HK-2 (cell line): Measurements from ENCODE around the gene TTC1.
"Not testable (repeated sequence)": the region's sequence is repeated elsewhere in the genome, so short reads cannot be mapped to it uniquely, and the experiment has no call there.

Experiments used
- DNase-seq: peaks from one replicate; pipeline ENCODE4 v3.0.0-alpha.2; 2018; ENCODE audit not compliant: unreplicated experiment

TTC1 gene

DNA sequence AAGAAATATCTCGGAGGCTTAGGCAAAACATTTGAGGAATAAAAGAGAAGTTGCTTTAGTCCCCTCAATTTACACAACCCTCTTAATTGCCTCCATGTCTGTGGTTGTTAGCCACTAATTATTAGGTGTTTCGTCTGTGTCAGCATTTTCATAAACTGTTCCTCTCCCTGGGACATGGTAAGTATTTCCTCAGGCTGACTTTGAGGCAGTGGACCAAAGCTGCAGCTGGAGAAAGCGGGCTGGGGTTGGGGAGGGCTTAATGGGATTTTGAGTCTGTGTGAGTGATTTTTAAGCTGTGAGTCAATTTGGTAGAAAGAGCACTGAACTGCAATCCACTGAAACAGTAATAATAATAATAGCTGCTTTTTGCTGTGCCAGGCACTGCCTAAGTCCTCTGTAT, 13.0 kb upstream of the TTC1 start:
- DNase-seq: no peak

DNA sequence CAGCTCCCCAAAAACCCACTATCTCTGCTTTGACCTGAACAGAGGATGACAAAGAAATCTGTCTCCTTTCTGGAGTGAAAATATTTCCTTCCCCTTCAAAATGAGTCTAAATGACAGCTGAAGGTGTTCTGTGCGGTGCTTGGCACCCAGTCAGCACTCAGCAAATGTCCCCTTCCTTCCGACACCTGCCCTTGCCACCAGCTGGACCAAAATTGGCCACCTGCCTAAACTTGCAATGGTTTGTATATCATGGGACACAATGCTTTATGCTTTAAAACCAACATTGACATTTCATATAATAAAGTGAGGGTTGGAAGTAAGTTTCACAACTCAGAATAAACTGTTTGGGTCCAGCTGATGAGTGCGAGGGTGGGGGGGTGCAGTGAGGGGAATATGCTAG, 7.5 kb upstream of the TTC1 start:
- DNase-seq: no peak

DNA sequence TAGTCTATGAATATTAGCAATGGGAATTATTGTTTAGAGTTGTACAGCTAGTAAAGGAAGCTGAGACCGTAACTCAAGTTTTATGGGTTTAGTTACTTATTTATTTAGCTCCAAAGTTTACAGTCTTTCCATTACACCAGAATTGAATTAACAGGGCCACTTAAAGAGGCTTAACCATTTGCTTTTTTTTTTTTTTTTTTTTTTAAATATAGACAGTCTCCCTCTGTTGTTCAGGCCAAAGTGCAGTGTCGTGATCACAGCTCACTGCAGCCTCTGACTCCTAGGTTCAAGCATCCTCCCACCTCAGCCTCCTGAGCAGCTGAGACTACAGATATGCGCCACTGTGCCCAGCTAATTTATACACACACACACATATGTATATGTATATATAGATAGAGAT, 1.4 kb upstream of the TTC1 start:
- no peak for DNase-seq

DNA sequence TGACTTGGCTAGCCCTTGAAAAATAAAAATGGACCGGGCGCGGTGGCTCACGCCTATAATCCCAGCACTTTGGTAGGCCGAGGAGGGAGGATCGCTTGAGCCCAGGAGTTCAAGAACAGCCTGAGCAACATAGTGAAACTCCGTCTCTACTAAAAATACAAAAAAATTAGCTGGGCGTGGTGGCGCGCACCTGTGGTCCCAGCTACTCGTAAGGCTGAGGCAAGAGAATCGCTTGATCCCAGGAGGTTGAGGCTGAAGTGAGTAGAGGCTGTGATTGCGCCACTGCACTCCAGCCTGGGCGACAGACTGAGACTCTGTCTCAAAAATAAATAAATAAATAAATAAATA, 436 bp upstream of the TTC1 start:
- DNase-seq: not testable (repeated sequence)

DNA sequence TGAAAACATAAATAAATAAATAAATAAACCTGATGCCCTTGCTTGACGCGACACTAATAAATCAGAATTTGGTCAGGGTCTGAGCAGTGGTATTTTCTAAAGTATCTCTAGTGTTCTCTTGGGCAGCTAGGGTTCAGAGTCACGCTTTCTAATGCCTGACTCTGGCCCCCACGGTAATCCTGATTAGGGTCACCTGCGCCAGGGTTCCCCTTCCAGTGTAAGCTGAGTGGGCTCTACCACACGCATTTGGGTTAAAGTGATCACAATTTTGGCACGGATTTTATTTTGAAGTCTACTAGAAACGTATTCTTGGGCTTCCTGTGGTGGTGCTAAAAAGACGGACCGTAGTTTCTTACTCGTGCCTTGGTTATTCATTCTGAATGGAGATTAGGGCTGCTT, 651 bp downstream of the TTC1 start:
- no peak for DNase-seq

DNA sequence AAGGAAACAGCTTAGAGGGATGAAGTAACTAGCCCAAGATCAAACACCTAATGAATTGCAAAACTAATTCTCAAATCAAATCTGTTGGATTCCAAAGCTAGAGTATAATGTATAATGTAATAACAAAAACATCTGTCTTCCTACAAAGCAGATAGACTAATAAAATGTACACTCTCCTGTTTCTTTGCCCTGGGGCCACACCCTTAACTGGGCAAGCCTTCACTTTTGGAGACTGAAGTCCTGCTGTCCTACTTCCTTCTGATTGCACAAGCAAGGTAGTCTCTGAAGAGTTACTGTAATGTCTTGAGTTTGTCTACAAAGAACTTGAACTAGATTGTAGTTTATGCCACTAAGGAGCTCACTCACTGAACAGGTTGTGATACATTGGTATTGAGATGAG, 2.5 kb downstream of the TTC1 start:
- DNase-seq: no peak

DNA sequence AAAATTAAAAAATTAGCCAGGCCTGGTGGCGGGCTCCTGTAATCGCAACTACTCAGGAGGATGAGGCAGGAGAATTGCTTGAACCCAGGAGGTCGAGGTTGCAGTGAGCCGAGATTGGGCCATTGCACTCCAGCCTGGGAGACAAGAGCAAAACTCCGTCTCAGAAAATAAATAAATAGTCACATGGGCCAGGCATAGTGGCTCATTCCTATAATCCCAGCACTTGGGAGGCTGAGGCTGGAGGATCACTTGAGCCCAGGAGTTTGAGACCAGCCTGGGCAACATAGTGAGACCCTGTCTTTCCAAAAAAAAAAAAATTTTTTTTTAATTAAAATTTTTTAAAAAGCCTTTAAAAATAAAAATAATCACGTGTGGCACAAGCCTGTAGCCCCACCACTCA, 5.3 kb downstream of the TTC1 start:
- DNase-seq: not testable (repeated sequence)

DNA sequence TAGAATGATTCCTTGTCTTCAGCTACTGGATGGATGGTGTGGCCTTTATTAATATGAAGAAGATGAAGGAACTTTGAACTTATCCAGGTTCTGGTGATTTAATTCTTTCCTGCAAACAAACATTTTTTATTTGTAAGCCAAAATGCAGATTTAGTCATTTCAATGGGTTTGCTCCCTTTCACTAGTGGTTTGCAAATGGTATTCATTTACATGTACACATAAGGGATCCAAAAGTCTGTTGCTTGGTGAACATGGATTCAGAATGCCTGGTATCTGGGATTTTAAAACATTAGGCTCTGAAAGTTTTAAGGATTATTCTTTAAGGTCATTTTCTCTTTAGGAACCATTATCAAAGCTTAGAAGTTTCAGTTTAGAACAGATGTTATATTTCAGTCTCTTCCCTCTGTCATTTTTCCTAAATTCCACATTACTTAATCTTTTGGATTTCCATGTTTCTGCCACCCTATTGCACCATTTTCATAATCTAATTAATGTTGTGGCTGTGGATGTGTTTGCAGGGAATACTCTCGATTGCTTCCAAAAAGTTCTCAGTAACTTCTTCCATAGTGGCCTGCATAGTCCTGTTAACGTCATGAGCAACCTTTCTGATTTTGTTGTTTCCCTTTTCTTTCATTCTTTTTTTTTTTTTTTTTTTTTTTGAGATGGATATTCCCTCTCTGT, 10.1 kb downstream of the TTC1 start:
- DNase-seq: no peak

DNA sequence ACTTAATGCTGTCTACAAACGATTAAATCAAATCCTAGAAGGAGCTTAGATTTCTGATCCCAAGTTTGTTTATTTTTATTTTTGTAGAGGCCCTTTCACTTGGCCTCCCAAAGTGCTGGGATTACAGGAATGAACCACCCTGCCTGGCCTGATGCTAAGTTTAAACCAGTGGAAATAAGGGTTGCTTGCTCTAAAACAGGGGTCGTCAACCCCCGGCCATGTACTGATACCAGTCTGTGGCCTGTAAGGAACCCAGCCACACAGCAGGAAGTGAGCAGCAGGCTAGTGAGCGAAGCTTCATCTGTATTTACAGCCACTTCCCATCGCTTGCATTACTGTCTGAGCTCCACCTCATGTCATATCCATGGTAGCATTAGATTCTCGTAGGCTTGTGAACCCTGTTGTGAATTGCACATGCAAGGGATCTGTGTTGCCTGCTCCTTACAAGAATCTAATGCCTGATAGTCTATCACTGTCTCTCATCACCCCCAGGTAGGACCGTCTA, 11.4 kb downstream of the TTC1 start:
- DNase-seq: no peak

DNA sequence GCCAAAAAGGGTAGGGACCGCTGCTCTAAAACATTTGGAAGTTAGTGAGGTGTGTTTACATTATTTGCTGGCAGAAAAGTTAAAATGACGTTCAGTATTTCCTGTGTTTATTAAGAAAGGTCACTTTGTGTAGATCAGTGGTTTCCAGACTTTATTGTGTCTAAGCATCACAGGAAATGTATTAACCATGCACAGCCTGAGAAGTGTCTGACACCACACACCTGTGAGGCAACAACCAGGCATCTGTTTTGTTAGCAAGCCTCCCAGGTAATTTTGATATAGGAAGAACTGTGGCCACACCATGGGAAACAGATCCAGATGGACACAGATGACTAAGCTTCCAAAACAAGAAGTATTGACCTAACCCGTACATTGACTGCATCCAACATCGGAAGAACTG, 12.0 kb downstream of the TTC1 start:
- no peak for DNase-seq

DNA sequence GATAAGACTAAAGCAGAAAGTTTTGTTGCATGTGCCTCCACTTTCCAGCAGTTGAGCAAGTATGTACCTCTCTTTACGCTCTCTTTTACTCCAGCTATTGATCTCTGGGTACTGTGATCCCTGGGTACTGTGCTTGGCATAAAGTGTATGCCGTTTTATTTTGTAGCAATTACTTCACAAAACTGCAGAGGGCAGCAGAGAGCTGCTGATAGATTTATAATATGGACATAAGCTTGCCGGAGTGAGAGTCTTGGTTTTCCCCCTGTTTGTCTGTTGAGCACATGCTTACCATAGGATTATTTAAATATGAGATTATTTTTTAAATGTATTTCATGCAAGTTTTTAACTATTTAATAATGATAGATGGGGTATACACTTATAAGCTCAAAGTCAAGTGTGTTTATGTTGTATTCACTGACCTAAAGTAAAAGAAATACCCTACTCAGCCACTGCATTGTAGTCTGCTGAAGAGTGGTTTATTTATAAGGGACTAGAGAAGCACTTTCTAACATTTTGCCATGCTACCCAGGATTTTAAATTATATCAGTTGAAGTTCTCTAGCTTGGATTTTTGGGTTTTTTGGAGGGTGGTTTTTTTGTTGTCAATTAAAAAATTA, 13.0 kb downstream of the TTC1 start:
- DNase-seq: peak; percentile 28

DNA sequence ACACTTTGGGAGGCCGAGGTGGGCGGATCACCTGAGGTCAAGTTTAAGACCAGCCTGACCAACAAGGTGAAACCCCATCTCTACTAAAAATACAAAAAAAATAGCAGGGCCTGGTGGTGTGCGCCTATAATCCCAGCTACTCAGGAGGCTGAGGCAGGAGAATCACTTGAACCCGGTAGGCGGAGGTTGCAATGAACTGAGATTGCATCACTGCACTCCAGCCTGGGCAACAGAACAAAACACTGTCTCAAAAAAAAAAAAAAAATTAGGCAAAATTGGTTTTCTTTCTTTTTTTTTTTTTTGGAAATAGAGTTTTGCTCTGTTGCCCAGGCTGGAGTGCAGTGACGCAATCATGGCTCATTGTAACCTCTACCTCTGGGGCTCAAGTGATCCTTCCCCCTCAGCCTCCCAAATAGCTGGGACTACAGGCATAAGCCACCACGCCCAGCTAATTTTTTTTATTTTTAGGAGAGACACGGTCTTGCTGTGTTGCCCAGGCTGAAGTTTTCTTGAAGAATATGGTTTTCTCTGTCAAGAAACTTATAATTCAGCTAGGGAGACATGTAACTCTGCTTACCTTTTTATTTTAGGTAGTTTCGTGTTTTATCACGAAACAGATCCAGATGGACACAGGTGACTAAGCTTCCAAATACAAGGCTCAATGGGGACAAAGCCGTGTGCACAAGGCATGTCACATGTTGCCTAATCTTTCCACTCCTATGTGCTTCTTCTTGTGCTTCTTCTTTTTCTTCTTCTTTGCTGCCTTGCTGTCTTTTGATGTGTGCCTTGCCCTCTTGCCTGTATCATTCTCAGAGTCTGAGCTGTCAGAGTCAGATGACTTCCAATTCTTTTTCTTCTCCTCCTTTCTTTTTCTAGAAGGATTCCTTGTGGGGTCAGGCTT, 14.3 kb downstream of the TTC1 start:
- no peak for DNase-seq

DNA sequence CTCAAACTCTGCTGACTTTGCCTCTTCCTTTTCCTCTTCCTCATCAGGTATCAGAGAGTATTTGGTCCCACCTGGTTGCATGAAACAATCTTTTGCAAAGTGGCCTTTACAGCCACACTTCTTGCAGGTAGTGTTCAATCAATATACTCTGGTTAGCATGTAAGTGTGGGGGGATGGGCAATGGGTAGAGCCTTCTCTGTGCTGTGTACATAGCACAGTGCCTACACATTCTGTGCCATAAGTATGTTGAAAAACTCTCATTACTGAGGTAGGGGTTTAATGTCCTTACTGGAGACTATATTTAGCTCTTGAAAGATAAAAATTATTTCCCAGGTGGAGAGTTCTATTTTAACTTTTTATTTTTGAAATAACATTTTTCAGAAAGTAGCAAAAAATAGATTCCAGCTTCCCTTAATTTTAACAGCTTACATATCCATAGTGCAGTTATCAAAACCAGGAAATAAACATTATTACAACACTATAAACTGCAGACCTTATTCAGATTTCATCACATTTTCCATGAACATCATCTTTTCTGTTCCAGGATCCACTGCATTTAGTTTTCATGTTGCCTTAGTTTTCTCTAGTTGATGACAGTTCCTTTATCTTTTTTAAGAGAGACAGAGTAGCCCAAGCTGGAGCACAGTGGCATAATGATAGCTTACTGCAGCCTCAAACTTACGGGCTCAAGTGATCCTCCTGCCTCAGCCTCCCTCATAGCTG, 15.1 kb downstream of the TTC1 start:
- DNase-seq: no peak

DNA sequence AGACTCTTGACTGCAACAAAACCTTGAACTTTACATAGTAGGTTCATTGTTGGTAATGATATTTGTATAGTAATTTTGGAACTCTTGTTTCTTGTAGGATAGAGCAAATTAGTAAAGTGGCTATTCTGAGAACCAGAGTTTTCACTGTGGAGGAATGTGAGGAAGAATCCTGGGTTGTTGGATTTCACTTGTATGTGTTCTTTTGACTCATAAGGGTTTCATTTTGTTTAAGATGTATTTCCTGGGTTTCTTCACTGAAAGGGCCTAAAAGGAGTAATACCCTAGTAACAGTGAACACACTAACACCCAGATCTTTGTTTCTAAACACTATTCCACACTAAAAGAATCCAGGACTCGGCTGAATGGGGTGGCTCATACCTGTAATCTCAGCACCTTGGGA, 20.1 kb downstream of the TTC1 start:
- DNase-seq: no peak

DNA sequence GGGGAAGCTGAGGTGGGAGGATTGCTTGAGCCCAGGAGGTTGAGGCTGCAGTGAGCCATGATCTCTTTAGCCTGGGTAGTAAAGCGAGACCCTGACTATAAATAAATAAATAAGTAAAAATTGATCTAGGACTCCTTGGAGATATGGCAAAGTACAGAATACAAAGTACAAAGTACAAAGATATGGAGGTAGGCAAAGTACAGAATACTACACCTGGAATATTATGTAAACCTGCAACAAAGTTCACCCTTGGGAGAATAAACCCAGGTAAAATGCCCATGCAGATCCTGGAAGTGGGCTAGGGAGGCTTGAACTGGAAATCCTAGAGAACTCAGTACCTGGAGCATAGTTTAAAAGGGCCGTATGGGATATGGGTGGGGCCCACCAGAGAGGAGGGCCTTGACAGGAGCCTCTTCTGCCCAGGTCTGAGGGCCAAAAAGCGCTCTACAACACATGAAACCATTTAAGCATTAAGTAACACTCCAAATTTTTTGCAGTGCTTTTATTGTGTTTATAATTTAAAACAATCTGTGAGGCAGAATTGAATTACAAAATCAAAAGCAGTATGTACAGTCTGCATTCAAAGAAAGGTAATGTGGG, 20.7 kb downstream of the TTC1 start:
- DNase-seq: no peak

DNA sequence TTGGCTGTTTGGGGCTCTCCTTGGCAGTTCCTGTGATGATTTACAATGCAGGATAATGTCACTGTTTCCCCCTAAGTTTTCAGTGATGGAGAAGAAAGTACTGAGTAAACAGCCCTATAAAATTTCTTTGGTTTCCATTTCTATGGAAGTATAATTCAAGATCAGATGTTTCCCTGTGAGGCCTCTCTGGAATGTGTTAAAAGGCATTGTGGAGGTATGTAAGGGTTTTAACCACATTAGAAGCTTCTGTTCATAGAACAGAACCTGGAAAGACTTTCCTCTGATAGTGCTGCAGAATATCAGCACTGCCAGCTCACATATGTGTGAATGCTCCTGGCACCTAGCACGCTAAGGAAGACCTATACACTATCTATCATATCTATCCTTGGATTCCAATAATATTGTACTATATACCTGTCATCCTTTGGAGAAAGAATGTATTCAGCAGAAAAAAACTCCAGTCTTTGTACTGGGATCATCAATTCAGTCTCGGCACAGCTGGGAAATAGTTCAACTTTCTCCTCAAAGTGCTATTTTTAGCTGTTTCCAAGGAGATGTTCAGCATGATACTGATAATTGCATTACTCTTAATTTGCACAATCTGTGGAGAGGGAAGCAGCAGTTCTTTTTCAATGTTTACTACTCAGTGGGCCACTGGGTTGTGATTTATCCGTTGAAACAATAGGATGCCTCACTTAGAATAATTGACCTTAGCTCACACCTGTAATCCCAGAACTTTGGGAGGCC, 21.9 kb downstream of the TTC1 start:
- no peak for DNase-seq

DNA sequence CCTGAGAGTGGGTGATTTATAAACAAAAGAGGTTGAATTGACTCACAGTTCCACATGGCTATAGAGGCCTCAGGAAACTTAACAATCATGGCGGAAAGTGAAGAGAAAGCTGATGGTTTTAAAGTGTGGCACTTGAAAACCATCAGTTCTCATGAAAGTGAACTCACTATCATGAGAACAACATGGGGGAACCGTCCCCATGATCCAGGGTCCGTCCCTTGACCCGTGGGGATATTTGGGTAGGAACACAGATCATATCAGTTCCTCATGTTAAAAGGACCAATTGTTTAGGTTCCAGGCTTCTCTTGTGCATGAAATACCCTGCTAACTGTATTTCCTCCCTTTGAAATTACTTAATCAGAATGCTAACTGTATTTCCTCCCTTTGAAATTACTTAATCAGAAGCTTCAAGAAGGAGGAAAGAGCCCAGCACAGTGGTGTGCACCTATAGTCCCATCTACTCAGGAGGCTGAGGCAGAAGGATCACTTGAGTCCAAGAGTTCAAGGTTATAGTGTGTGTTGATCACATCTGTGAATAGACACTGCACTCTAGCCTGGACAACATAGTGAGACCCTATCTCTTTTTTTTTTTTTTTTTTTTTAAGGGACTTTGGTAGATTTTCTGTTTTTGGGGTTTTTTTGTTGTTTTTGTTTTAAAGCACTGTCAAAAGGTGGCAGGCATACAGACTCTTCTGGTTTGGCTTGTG, 24.8 kb downstream of the TTC1 start:
- no peak for DNase-seq

DNA sequence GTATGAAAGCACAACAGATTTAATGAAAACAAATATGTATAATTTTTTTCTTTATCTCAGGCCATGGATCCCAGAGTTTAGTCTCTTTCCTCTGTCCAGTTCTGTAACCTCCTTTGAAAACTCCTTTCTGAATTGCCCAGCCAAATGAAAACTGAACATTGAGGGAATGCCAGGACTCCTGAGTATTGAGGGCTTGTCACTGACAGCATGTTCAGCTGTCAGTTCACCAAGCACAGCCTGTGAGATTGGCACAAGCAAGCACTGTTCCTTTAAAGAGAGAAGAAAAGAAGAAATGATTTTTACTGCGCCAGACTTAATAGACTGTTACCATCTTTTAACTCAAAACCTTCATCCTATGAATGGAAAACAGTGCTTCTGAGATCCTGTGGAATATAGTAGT, 27.3 kb downstream of the TTC1 start:
- no peak for DNase-seq

DNA sequence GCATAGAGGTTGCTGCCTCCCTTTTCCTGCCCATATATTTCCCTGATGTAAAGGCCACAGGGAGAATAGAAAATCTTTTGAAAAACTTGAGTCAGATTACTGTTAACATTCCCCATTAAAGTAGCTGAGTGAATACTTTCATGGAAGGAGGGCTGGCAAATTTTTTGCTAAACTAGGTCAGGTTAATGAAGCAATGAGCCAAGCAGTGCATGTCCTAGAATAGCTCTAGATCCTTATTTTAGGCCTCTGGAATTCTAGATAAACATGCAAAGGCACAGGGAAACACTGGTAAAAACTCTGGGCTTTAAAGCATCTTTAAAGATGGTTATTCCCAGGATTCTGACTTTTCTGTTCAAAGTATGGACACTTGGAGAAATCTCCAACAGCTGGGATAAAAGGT, 27.9 kb downstream of the TTC1 start:
- no peak for DNase-seq

DNA sequence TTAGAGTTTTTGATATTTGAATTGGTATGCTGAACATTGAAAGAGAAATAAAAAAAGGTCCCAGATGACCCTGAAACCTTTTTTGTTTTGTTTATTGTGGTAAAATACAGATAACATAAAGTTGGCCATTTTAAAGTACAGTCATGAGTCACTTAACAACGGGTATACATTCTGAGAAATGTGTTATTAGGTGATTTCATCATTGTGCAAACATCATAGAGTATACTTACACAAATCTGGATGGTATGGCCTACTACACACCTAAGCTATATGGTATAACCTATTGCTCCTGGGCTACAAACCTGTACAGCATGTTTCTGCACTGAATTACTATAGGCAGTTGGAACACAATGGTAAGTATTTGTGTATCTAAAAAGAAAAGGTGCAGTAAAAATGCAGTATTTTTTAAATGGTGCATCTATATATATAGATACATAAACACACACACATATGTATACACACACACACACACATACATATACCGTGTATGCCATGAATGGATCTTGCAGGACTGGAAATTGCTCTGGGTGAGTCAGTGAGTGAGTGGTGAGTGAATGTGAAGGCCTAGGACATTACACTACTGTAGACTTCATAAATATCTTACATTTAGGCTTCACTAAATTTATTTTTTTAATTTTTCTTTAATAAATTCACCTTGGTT, 31.0 kb downstream of the TTC1 start:
- DNase-seq: no peak
